Neural progenitor cell (in vitro differentiated cells): ENCODE data around the gene MED26.

Source experiments
- CTCF ChIP-seq: fragments of 200-600 bp; sonication (generic); IDR thresholded peaks from 2 replicates; pipeline ENCODE4 v1.5.1; 2017; ENCODE audit warnings: antibody characterized with exemption, mild to moderate bottlenecking
- EZH2phosphoT487 ChIP-seq: fragments of 200-600 bp; sonication (generic); IDR thresholded peaks from 2 replicates; pipeline ENCODE4 v1.6.1; 2017; ENCODE audit warnings: antibody characterized with exemption

GRCh38 chr19:16671652-16672274 lies 43.8 kb upstream of the MED26 start:
- no peak for TF ChIP-seq CTCF
- no peak for TF ChIP-seq EZH2phosphoT487
